GM23338 (cell line): ENCODE results near the gene EDARADD. TPM values are rescaled to one million over a fixed set of nuclear protein-coding genes. Genes with fewer than 3 reads are reported as not detected.

Experiments used
- ATAC-seq: fragments of 200-7000 bp; cut with Tn5 transposase; 3 replicates; pipeline ENCODE4 v1.9.1; 2020
- DNase-seq: peaks from one replicate; pipeline ENCODE4 v3.0.0-alpha.2; 2015; ENCODE audit warnings: low spot score
- H2AFZ ChIP-seq: fragments of 200-600 bp; sonication (generic); 2 replicates; pipeline ENCODE4 v1.8.0; 2016; ENCODE audit warnings: antibody characterized with exemption, mild to moderate bottlenecking, moderate library complexity
- H3F3A ChIP-seq: fragments of 200-600 bp; sonication (generic); replicated peaks from 2 replicates; pipeline ENCODE4 v1.8.0; 2017; ENCODE audit warnings: antibody characterized with exemption, mixed run types, low read depth
- H3K27ac ChIP-seq: fragments of 200-600 bp; sonication (generic); 2 replicates; pipeline ENCODE4 v1.6.1; 2016; ENCODE audit warnings: low read depth
- H3K27me3 ChIP-seq: fragments of 200-600 bp; sonication (generic); 2 replicates; pipeline ENCODE4 v1.8.0; 2016; ENCODE audit warnings: mild to moderate bottlenecking, mixed run types, moderate library complexity; ENCODE audit not compliant: insufficient read depth
- H3K36me3 ChIP-seq: fragments of 200-600 bp; sonication (generic); 2 replicates; pipeline ENCODE4 v1.8.0; 2016; ENCODE audit warnings: mild to moderate bottlenecking; ENCODE audit not compliant: insufficient read depth
- H3K4me1 ChIP-seq: fragments of 200-600 bp; sonication (generic); 2 replicates; pipeline ENCODE4 v1.8.0; 2016; ENCODE audit warnings: mild to moderate bottlenecking, moderate library complexity; ENCODE audit not compliant: insufficient read depth
- H3K4me2 ChIP-seq: fragments of 200-600 bp; sonication (generic); 2 replicates; pipeline ENCODE4 v1.7.1; 2017; ENCODE audit warnings: mixed run types
- H3K4me3 ChIP-seq: fragments of 200-600 bp; sonication (generic); 2 replicates; pipeline ENCODE4 v1.6.1; 2016; ENCODE audit warnings: mixed run types
- H3K79me2 ChIP-seq: fragments of 200-600 bp; sonication (generic); replicated peaks from 2 replicates; pipeline ENCODE4 v1.8.0; 2017; ENCODE audit warnings: mild to moderate bottlenecking; ENCODE audit not compliant: insufficient read depth
- H3K9me2 ChIP-seq: fragments of 200-600 bp; sonication (generic); 2 replicates; pipeline ENCODE4 v1.8.0; 2017; ENCODE audit not compliant: insufficient read depth
- H4K20me1 ChIP-seq: fragments of 200-600 bp; sonication (generic); replicated peaks from 2 replicates; pipeline ENCODE4 v1.8.0; 2017; ENCODE audit warnings: mild to moderate bottlenecking; ENCODE audit not compliant: insufficient read depth
- H3K27ac Mint-ChIP-seq: 2 replicates; pipeline ENCODE4 v1.8.0; 2020; ENCODE audit warnings: inconsistent platforms, mild to moderate bottlenecking, moderate library complexity, mixed read lengths
- H3K27me3 Mint-ChIP-seq: 3 replicates; pipeline ENCODE4 v1.8.0; 2022; ENCODE audit warnings: low read depth, mild to moderate bottlenecking, moderate library complexity, mixed read lengths, inconsistent platforms; ENCODE audit not compliant: insufficient read depth, poor library complexity
- H3K36me3 Mint-ChIP-seq: 3 replicates; pipeline ENCODE4 v1.8.0; 2021; ENCODE audit warnings: low read depth, mild to moderate bottlenecking, inconsistent platforms, moderate library complexity, mixed read lengths
- H3K4me1 Mint-ChIP-seq: 3 replicates; pipeline ENCODE4 v1.8.0; 2020; ENCODE audit warnings: mild to moderate bottlenecking, inconsistent platforms, mixed read lengths
- H3K4me3 Mint-ChIP-seq: 3 replicates; pipeline ENCODE4 v1.8.0; 2021; ENCODE audit warnings: moderate library complexity, mild to moderate bottlenecking, inconsistent platforms, mixed read lengths
- H3K9me3 Mint-ChIP-seq: 3 replicates; pipeline ENCODE4 v1.8.0; 2020; ENCODE audit warnings: moderate library complexity, mild to moderate bottlenecking, inconsistent platforms, mixed read lengths
- CREB1 ChIP-seq: fragments of 250-450 bp; sonication (Bioruptor Pico); IDR thresholded peaks from 2 replicates; pipeline ENCODE4 v1.5.0; 2020; ENCODE audit warnings: low read depth, mild to moderate bottlenecking, moderate library complexity
- EZH2 ChIP-seq: fragments of 200-600 bp; sonication (generic); IDR thresholded peaks from one replicate; pipeline ENCODE4 v1.8.0; 2017; ENCODE audit warnings: antibody characterized with exemption, mild to moderate bottlenecking, low read depth; ENCODE audit not compliant: unreplicated experiment
- EZH2phosphoT487 ChIP-seq: fragments of 200-600 bp; sonication (generic); IDR thresholded peaks from one replicate; pipeline ENCODE4 v1.8.1; 2018; ENCODE audit warnings: antibody characterized with exemption; ENCODE audit not compliant: unreplicated experiment
- JUNB ChIP-seq: IDR thresholded peaks from one replicate; pipeline ENCODE4 v1.6.1; 2016; ENCODE audit warnings: antibody characterized with exemption; ENCODE audit not compliant: unreplicated experiment
- NANOG ChIP-seq: IDR thresholded peaks from 2 replicates; pipeline ENCODE4 v1.6.1; 2016; ENCODE audit warnings: antibody characterized with exemption, borderline replicate concordance
- POLR2AphosphoS5 ChIP-seq: IDR thresholded peaks from 2 replicates; pipeline ENCODE4 v1.6.1; 2016; ENCODE audit warnings: antibody characterized with exemption, low read depth
- STAT1 ChIP-seq: IDR thresholded peaks from one replicate; pipeline ENCODE4 v1.6.1; 2016; ENCODE audit warnings: antibody characterized with exemption; ENCODE audit not compliant: unreplicated experiment
- ZNF114 ChIP-seq: fragments of 250-450 bp; sonication (Bioruptor Pico); IDR thresholded peaks from 2 replicates; pipeline ENCODE4 v1.5.0; 2020; ENCODE audit warnings: mild to moderate bottlenecking, moderate library complexity
- polyA plus RNA-seq: library from polyadenylated mRNA; unstranded; fragments of >200 nt; fragmentation: Nextera tagmentation; extraction: Ambion mirVana; gene quantifications from 2 replicates; pipeline ENCODE4 v1.2.1, GENCODE V29; 2016
- total RNA-seq: library from RNA; depleted of rRNA; stranded (reverse); fragments of >200 nt; shearing (Covaris generic); gene quantifications from 2 replicates; pipeline ENCODE4 v1.2.3, GENCODE V29; 2014
- TF ChIP-seq, protein P1 (sequence below): IDR thresholded peaks from 2 replicates; pipeline ENCODE4 v1.6.1; 2016; ENCODE audit warnings: antibody characterized with exemption
- TF ChIP-seq, protein P2 (sequence below): IDR thresholded peaks from one replicate; pipeline ENCODE4 v1.6.1; 2018; ENCODE audit warnings: antibody characterized with exemption; ENCODE audit not compliant: unreplicated experiment
- TF ChIP-seq, protein P3 (sequence below), 2 experiments: fragments of 200-600 bp in 1 of 2; sonication (generic) in 1 of 2; conservative IDR thresholded peaks; 2 replicates each; pipeline versions ENCODE4 v1.5.1 to v1.6.1; 2016 to 2017; ENCODE audit warnings: antibody characterized with exemption in 2 of 2, low read depth in 2 of 2, mild to moderate bottlenecking in 2 of 2, moderate library complexity in 1 of 2

Gene EDARADD
- total and polyA plus RNA-seq, 2 experiments from 2014 or later, result 3.7 to 4.4 TPM

DNA sequence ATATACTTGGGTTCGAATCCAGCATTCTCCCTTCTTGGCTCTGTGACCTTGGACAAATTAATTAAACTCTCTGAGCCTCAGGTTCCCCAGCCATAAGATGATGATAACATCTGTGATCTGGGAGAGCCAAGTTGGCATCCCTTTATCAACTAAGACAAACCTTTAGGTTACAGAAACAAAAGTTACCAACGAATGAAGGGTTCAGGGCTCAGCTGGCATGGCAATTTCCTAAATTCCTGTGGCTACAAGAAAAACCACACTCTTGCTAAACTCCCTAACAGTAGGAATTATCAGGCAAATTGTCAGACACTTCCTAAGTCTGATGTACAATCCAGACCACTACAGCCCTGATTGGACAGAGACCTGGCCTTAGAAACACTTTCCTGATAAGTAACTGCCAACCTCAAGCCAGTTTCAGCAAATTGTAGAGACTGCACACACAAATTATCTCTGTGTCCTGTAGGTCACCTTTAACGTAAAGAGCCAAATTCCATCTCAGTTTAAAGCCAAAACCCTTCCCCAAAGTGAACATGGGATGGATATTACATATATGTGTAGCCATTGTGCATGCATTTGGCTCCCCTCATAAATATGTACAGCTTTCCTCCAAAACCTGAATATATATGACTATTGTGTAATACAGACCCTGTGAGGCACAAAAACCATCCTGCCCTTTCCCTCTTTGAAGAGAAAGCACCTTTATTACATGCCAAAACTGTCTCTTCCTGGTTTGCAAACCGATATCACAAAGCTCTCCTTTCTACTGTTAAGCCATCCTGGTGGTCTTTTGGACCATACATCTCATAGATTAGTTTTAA is 39.5 kb upstream of the EDARADD start:
- Histone ChIP-seq H3K9me2 (no peaks in the 10 kb centered on the region), H3F3A (no peaks in the 10 kb centered on the region), H3K27me3 (no peaks in the 10 kb centered on the region), H3K79me2 (no peaks in the 10 kb centered on the region), H3K4me2 (no peak overlapping the region), H3K36me3 (no peaks in the 10 kb centered on the region), H3K4me1 (no peaks in the 10 kb centered on the region), H2AFZ (no peak overlapping the region; the same call in 1 of the 2 replicates), H3K4me3 (no peak overlapping the region), H3K27ac (no peak overlapping the region), H4K20me1 (no peaks in the 10 kb centered on the region)
- Mint-ChIP-seq H3K9me3 (peaks cover 16% of the 10 kb centered on the region; the same call in 2 of the 3 replicates), H3K36me3 (peaks cover 9% of the 10 kb centered on the region; the same call in 2 of the 3 replicates), H3K27me3 (no peaks in the 10 kb centered on the region), H3K4me1 (no peaks in the 10 kb centered on the region), H3K4me3 (no peak overlapping the region), H3K27ac (no peak overlapping the region)
- ATAC-seq, result no peak
- TF ChIP-seq NANOG (no peak), ZNF114 (CRISPR knock-in tag) (no peak), STAT1 (no peak), EZH2phosphoT487 (no peak)
- TF ChIP-seq, protein P1, sequence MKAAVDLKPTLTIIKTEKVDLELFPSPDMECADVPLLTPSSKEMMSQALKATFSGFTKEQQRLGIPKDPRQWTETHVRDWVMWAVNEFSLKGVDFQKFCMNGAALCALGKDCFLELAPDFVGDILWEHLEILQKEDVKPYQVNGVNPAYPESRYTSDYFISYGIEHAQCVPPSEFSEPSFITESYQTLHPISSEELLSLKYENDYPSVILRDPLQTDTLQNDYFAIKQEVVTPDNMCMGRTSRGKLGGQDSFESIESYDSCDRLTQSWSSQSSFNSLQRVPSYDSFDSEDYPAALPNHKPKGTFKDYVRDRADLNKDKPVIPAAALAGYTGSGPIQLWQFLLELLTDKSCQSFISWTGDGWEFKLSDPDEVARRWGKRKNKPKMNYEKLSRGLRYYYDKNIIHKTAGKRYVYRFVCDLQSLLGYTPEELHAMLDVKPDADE, result no peak
- TF ChIP-seq, protein P2, sequence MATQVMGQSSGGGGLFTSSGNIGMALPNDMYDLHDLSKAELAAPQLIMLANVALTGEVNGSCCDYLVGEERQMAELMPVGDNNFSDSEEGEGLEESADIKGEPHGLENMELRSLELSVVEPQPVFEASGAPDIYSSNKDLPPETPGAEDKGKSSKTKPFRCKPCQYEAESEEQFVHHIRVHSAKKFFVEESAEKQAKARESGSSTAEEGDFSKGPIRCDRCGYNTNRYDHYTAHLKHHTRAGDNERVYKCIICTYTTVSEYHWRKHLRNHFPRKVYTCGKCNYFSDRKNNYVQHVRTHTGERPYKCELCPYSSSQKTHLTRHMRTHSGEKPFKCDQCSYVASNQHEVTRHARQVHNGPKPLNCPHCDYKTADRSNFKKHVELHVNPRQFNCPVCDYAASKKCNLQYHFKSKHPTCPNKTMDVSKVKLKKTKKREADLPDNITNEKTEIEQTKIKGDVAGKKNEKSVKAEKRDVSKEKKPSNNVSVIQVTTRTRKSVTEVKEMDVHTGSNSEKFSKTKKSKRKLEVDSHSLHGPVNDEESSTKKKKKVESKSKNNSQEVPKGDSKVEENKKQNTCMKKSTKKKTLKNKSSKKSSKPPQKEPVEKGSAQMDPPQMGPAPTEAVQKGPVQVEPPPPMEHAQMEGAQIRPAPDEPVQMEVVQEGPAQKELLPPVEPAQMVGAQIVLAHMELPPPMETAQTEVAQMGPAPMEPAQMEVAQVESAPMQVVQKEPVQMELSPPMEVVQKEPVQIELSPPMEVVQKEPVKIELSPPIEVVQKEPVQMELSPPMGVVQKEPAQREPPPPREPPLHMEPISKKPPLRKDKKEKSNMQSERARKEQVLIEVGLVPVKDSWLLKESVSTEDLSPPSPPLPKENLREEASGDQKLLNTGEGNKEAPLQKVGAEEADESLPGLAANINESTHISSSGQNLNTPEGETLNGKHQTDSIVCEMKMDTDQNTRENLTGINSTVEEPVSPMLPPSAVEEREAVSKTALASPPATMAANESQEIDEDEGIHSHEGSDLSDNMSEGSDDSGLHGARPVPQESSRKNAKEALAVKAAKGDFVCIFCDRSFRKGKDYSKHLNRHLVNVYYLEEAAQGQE, result no peak
- DNase-seq, result no peak

DNA sequence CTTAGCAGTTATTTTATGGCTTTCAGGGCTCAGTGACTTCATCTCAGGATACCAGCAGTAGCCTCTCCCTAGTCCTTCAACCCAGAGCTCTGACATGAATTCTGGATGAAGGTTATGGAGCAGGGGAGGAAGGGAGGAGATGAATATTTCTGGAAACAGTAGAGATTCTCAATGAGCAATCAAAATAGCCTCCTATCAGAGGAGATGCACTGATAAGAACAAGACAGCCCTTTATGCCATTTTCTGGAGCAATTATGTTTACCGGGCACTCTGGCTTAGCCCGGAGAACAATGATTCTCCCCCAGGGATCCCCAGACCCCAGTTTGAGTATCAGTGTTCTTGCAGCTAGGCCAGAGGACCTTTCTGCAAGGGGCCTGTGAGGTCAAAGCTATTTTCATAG is 37.9 kb upstream of the EDARADD start:
- H3K9me3 Mint-ChIP-seq, result peaks cover 16% of the 10 kb centered on the region; the same call in 2 of the 3 replicates
- Histone ChIP-seq H3K36me3 (no peaks in the 10 kb centered on the region), H3K4me1 (no peaks in the 10 kb centered on the region)

More for the DNA sequence above, 37.9 kb upstream of the EDARADD start:
- Mint-ChIP-seq H3K36me3 (peaks cover 9% of the 10 kb centered on the region; the same call in 2 of the 3 replicates), H3K27me3 (no peaks in the 10 kb centered on the region), H3K4me1 (no peaks in the 10 kb centered on the region), H3K27ac (no peak overlapping the region), H3K4me3 (no peak overlapping the region)
- no peaks in the 10 kb centered on the region for H3F3A ChIP-seq
- H4K20me1 ChIP-seq, result no peaks in the 10 kb centered on the region
- no peak for ATAC-seq
- H3K9me2 ChIP-seq, result no peaks in the 10 kb centered on the region
- TF ChIP-seq POLR2AphosphoS5 (no peak), JUNB (no peak), EZH2 (no peak), EZH2phosphoT487 (no peak), CREB1 (CRISPR knock-in tag) (no peak)
- TF ChIP-seq, protein P3, sequence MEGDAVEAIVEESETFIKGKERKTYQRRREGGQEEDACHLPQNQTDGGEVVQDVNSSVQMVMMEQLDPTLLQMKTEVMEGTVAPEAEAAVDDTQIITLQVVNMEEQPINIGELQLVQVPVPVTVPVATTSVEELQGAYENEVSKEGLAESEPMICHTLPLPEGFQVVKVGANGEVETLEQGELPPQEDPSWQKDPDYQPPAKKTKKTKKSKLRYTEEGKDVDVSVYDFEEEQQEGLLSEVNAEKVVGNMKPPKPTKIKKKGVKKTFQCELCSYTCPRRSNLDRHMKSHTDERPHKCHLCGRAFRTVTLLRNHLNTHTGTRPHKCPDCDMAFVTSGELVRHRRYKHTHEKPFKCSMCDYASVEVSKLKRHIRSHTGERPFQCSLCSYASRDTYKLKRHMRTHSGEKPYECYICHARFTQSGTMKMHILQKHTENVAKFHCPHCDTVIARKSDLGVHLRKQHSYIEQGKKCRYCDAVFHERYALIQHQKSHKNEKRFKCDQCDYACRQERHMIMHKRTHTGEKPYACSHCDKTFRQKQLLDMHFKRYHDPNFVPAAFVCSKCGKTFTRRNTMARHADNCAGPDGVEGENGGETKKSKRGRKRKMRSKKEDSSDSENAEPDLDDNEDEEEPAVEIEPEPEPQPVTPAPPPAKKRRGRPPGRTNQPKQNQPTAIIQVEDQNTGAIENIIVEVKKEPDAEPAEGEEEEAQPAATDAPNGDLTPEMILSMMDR (conservative IDR thresholded peaks at IDR 0.05; ENCODE audit: low read depth in 2 of 2), result no peak
- H3K4me3 ChIP-seq, result no peak overlapping the region
- DNase-seq, result no peak
- no peaks in the 10 kb centered on the region for H3K79me2 ChIP-seq
- H2AFZ ChIP-seq, result 0 out of 2 replicates have a peak overlapping the region, but pooled peaks have one; percentile 10
- H3K4me2 ChIP-seq, result no peak overlapping the region
- H3K27ac ChIP-seq, result no peak overlapping the region
- H3K27me3 ChIP-seq, result no peaks in the 10 kb centered on the region
